Adrenal gland (tissue), 12 donors: Measurements from ENCODE around the gene FOXN3. TPM values are rescaled to one million over a fixed set of nuclear protein-coding genes. Genes with fewer than 3 reads are reported as not detected.

Experiments
- DNase-seq, 7 donors: peaks; one replicate each; pipeline ENCODE4 v3.0.0-alpha.2; 2019 to 2020
- H3K27ac ChIP-seq, 5 donors: fragments of 200-600 bp; sonication (generic) in 4 of 5; 1 replicate in 3 of 5; 2 replicates in 2 of 5; pipeline versions ENCODE4 v1.5.1 to v1.8.0; 2016 to 2020; ENCODE audit warnings: mild to moderate bottlenecking in 1 of 5
- H3K27me3 ChIP-seq: fragments of 200-600 bp; 2 replicates; pipeline ENCODE4 v1.8.0; 2021
- H3K36me3 ChIP-seq, 2 donors: fragments of 200-600 bp; replicated peaks in 1 of 2; 1 replicate in 1 of 2; 2 replicates in 1 of 2; pipeline versions ENCODE4 v1.5.1 to v1.8.0; 2018 to 2022
- H3K4me1 ChIP-seq, 2 donors: fragments of 200-600 bp; replicated peaks in 1 of 2; 1 replicate in 1 of 2; 2 replicates in 1 of 2; pipeline versions ENCODE4 v1.5.1 to v1.8.0; 2018 to 2021
- H3K4me3 ChIP-seq, 4 donors: fragments of 200-600 bp; sonication (generic) in 3 of 4; one replicate each; pipeline ENCODE4 v1.5.1; 2016 to 2018
- H3K9me3 ChIP-seq, 3 donors: fragments of 200-600 bp; sonication (generic) in 1 of 3; replicated peaks in 1 of 3; 1 replicate in 2 of 3; 2 replicates in 1 of 3; pipeline versions ENCODE4 v1.5.1 to v1.8.0; 2016 to 2021
- CTCF ChIP-seq, 6 experiments: fragments of 450-650 bp in 4 of 6; fragments of 200-600 bp in 2 of 6; sonication (generic) in 1 of 6; IDR thresholded peaks; 1 replicate in 5 of 6; 2 replicates in 1 of 6; pipeline versions ENCODE4 v1.5.1 to v1.8.0; 2016 to 2021; ENCODE audit warnings: antibody characterized with exemption in 6 of 6, mild to moderate bottlenecking in 2 of 6, moderate library complexity in 1 of 6
- POLR2A ChIP-seq, 2 donors: fragments of 450-650 bp; IDR thresholded peaks; one replicate each; pipeline ENCODE4 v1.6.1; 2017; ENCODE audit warnings: antibody characterized with exemption in 2 of 2, mild to moderate bottlenecking in 2 of 2, moderate library complexity in 1 of 2
- WGBS, 4 donors: extraction: QIAGEN DNeasy Blood & Tissue Kit in 2 of 4; methylation state at CpG; one replicate each; pipeline versions ENCODE4 v1.1.5 to v1.1.7; 2013 to 2017; 5-methylcytosine and 5-hydroxymethylcytosine counted together
- intact Hi-C, 2 donors: fragments of 100-400 bp; cut with DNase I; formaldehyde crosslinking; loops; one replicate each; pipeline versions ENCODE4 v1.14.1 to v1.15.0; 2022 to 2023
- polyA plus RNA-seq, 3 donors: library from polyadenylated mRNA; stranded (reverse); fragments of 200-250 nt in 2 of 3; fragments of 350-450 nt in 1 of 3; fragmentation: Illumina TruSeq in 1 of 3; extraction: RNeasy Lipid Tissue Mini Kit (QIAGEN cat#74804) in 1 of 3; gene quantifications; one replicate each; pipeline ENCODE4 v1.2.3, GENCODE V29; 2013 to 2014
- total RNA-seq, 9 donors: library from RNA; depleted of rRNA in 4 of 9; stranded (reverse); fragments of >200 nt in 4 of 9; fragments of 120-200 nt in 1 of 9; fragmentation: NEBNext Ultra II Directional in 1 of 9; extraction: Animal tissue kit (Norgen Biotek cat#: 25700) in 1 of 9; gene quantifications; one replicate each; pipeline versions ENCODE4 v1.1.0 to v1.2.4, GENCODE V29; 2013 to 2023
- donor health status: healthy with polysubstance abuse.
- donor health status: Bipolar disorder and iron deficiency.
- donor health status: DM: yes; HTN: yes; CAD: no.
- donor health status: DM: no; HTN: no; CAD: no.
- donor health status: DM: no; HTN: no; CAD: no.
- donor health status: DM: yes; HTN: yes; CAD: no.

FOXN3 gene
- total and polyA plus RNA-seq, 12 donors = 10.7 to 131 (median 96.8) TPM

- no peak for DNase-seq
- 67 to 94% (median 84%) methylated on average over 1 of the region's 1 CpG for WGBS, 4 donors
Measured at GRCh38 chr14:89249972-89250654, 166.9 kb downstream of the FOXN3 start.

DNA sequence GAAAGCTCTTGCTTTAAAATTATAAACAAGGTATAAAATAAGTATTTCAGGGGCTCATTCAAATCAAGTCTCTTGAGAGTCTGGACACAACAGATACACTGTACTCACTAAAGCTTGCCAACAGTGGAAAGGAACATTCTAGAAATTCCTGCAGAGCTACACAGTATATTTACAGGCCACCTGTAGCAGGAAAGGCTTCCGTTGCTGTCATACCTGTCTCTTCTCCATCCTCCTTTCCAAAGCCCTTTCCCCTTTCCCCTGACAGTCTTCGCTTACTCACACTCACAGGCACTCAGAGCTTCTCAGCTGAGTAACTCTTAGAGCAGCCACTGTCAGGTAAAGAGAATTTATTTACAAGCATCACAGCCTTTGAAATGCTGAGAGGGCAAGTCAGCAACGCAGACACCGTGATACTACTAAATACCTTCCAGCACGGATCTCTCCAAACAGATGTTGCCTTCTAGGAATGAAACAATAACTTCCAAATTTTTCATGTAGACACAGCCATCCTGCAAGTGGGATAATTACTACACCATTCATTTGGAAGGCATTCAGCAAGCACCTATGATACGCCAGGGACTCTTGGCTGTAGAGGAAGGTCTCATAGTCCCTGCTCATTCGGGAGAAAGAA is 167.9 kb downstream of the FOXN3 start:
- intact Hi-C loops = no loop called here
- H3K4me1 ChIP-seq = peaks cover 0 to 1% of the 10 kb centered on the region in 2 donors
- TF ChIP-seq CTCF (IDR thresholded peaks at IDR 0.05) = no peak
- no peak for TF ChIP-seq POLR2A (IDR thresholded peaks at IDR 0.05)
- H3K36me3 ChIP-seq = no peaks in the 10 kb centered on the region
- H3K27ac ChIP-seq = no peak overlapping the region
- no peak overlapping the region for H3K4me3 ChIP-seq
- H3K9me3 ChIP-seq = no peaks in the 10 kb centered on the region
- 84 to 94% (median 86%) methylated on average over 7 of the region's 7 CpGs for WGBS, 4 donors
- H3K27me3 ChIP-seq = no peaks in the 10 kb centered on the region
- DNase-seq = no peak

More at GRCh38 chr14:89249972-89250654, 166.9 kb downstream of the FOXN3 start:
- Histone ChIP-seq H3K27ac (no peak overlapping the region), H3K4me3 (no peak overlapping the region), H3K9me3 (no peaks in the 10 kb centered on the region), H3K36me3 (no peaks in the 10 kb centered on the region), H3K4me1 (peaks cover 5 to 6% of the 10 kb centered on the region in 2 donors), H3K27me3 (no peaks in the 10 kb centered on the region)
- TF ChIP-seq CTCF (IDR thresholded peaks at IDR 0.05) (no peak), POLR2A (IDR thresholded peaks at IDR 0.05) (no peak)
- intact Hi-C loops = no loop called here

- Histone ChIP-seq H3K27me3 (no peaks in the 10 kb centered on the region), H3K27ac (no peak overlapping the region), H3K36me3 (no peaks in the 10 kb centered on the region), H3K9me3 (no peaks in the 10 kb centered on the region), H3K4me1 (peaks cover under 1 to 8% of the 10 kb centered on the region in 2 donors), H3K4me3 (no peak overlapping the region)
- TF ChIP-seq CTCF (IDR thresholded peaks at IDR 0.05) (no peak), POLR2A (IDR thresholded peaks at IDR 0.05) (no peak)
- WGBS, 4 donors = 91 to 93% (median 93%) methylated on average over 5 of the region's 5 CpGs
- intact Hi-C loops = no loop called here
- no peak for DNase-seq
Measured at GRCh38 chr14:89248411-89249064, 168.5 kb downstream of the FOXN3 start.

DNA sequence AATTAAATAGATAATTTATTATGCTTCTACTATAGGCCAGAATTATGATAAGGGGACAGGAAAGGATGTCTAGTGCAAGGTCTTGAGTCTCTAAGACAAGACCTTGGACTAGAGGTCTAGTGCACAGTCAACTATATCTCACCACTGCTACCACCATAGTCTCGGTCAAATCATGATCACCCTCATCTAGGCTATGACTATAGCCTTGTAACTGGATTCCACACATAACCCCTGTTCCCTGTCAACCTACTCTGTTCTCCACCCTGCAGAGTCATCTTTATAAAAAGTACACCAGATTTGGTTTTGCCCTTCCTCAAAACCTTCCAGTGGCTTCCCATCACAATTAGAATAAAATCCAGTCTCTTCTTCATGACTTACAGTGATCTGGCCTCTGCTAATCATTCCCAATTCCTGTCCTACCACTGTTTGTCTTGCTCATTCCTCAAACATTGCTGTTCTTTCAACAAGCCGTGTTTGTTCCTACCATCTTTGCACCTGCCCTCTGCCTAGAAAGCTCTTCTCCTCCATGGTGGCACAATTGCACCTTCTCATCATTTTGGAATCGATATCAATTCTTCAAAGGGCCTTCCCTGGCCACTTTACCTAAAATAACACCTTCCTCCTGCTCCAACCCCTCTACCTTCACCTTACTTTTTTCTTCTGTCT is 169.4 kb downstream of the FOXN3 start:
- H3K4me1 ChIP-seq = peaks cover 10 to 17% of the 10 kb centered on the region in 2 donors
- TF ChIP-seq POLR2A (IDR thresholded peaks at IDR 0.05) (no peak), CTCF (IDR thresholded peaks at IDR 0.05) (no peak)
- no peaks in the 10 kb centered on the region for H3K9me3 ChIP-seq
- WGBS, 4 donors = 90 to 94% (median 92%) methylated on average over 3 of the region's 3 CpGs
- no peak for DNase-seq
- intact Hi-C loops = no loop called here
- H3K27ac ChIP-seq = no peak overlapping the region
- H3K4me3 ChIP-seq = no peak overlapping the region
- H3K27me3 ChIP-seq = no peaks in the 10 kb centered on the region
- no peaks in the 10 kb centered on the region for H3K36me3 ChIP-seq
